GM13976 (cell line): Measurements from ENCODE around the gene SCNN1G.

Experiments
- DNase-seq: peaks from one replicate; pipeline ENCODE4 v3.0.0; 2012; ENCODE audit warnings: low spot score
- in situ Hi-C: fragments of 300-500 bp; cut with MboI; formaldehyde crosslinking; loops from one replicate; pipeline ENCODE4 v1.12.0; 2022; ENCODE audit warnings: low sequenced_read_pairs, mixed read lengths, inconsistent platforms; ENCODE audit not compliant: unreplicated experiment
- TF ChIP-seq, protein P1 (sequence below): IDR thresholded peaks from 2 replicates; pipeline ENCODE4 v1.5.1; 2012; ENCODE audit warnings: borderline replicate concordance, mild to moderate bottlenecking; ENCODE audit not compliant: insufficient read depth; ENCODE audit errors: extremely low read depth, missing control alignments, control extremely low read depth

SCNN1G gene

DNA sequence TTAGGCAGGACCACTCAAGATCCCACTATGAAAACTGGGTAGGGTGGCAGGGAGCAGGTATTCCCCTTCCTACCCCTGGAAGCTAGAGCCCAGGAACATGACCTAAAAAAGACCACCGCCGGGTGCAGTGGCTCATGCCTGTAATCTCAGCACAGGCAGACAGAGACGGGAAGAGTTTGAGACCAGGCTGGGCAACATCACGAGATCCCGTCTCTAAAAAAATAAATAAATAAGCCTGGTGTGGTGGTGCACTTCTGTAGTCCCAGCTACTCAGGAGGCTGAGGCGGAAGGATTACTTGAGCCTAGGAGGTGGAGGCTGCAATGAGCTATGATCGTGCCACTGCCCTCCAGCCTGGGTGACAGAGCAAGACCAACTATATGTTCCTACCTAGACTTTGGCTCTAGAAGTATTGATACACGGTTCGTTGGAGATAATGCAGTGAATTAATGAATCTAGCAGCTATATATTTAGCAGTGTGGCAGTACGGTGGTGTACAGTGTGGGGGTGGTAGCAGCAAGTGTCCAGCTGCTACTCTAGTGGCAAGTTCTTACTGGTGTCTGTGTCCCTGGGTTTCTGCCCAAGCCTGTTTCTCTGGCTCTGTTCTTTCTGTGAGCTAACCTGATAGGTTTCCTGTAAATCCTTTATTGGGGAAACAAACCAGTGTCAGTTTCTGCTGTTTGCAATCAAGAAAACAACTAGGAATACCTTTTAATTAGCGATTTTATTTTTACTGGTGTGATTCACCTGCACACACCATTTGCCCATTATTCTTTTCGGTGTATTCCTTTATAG lies 30.0 kb upstream of the SCNN1G start:
- DNase-seq, result no peak
- in situ Hi-C loops, result no loop called here
- TF ChIP-seq, protein P1, sequence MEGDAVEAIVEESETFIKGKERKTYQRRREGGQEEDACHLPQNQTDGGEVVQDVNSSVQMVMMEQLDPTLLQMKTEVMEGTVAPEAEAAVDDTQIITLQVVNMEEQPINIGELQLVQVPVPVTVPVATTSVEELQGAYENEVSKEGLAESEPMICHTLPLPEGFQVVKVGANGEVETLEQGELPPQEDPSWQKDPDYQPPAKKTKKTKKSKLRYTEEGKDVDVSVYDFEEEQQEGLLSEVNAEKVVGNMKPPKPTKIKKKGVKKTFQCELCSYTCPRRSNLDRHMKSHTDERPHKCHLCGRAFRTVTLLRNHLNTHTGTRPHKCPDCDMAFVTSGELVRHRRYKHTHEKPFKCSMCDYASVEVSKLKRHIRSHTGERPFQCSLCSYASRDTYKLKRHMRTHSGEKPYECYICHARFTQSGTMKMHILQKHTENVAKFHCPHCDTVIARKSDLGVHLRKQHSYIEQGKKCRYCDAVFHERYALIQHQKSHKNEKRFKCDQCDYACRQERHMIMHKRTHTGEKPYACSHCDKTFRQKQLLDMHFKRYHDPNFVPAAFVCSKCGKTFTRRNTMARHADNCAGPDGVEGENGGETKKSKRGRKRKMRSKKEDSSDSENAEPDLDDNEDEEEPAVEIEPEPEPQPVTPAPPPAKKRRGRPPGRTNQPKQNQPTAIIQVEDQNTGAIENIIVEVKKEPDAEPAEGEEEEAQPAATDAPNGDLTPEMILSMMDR, result no peak

DNA sequence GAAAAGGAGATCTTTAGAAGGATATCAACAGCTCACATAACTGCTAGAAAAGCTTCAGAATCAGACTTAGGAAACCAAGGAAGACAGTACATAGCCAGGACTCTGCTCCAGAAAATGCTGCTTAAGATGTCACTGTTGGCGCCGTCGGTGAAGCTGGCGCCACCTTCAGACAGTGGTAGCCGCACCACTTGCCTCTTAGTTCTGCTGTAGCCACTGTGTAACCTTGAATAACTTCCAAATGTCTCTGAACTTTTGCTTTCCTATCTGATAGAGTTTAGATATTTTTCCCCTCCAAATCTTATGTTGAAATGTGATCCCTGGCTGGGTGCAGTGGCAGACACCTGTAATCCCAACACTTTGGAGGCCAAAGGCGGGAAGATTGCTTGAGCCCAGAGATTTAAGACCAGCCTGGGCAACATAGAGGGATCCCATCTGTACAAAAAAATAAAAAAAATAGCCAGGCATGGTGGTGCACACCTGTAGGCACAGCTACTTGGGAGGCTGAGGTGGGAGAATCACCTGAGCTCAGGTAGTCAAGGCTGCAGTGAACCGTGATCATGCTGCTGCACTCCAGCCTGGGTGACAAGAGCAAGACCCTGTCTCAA lies 27.0 kb upstream of the SCNN1G start:
- no peak for DNase-seq
- in situ Hi-C loops, result no loop called here
- TF ChIP-seq, protein P1, result no peak

DNA sequence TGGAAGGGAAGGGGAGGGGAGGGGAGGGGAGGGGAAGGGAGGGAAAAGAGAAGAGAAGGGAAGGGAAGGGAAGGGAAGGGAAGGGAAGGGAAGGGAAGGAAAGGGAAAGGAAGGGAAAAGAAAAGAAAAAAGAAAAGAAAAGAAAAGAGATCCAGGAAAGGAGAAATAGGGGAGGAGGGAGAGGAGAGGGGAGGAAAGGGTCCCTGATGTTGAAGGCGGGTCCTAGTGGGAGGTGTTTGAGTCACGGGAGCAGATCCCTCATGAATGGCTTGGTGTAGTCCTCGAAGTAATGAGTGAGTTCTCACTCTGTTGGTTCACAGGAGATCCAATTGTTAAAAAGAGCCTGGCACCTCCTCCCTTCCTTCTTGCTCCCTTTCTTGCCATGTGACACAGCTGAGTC lies 26.4 kb upstream of the SCNN1G start:
- TF ChIP-seq, protein P1, result no peak
- no peak for DNase-seq
- in situ Hi-C loops, result no loop called here

DNA sequence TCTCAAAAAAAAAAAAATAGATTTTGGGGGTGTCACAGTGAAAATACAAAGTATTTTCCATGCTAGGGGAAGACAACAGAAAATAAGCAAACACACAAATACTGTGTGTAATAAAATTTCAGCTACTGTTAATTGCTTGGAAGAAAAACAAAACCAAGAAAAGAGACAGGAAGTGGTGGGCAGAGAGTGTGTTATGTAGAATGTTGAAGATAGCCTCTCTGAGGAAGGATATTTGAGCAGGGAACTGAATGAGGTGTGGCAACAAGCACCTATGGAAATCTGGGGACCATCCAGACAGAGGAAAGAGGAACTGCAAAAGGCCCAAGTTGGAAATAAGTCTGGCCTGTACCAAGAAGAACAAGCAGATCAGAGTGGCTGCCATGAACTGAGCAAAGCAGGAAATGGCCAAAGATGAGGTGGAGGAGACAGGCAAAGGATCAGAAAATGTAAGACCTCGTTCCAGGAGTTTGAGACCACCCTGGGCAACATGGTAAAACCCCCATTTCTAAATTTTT lies 25.5 kb upstream of the SCNN1G start:
- in situ Hi-C loops, result no loop called here
- TF ChIP-seq, protein P1, result no peak
- no peak for DNase-seq

DNA sequence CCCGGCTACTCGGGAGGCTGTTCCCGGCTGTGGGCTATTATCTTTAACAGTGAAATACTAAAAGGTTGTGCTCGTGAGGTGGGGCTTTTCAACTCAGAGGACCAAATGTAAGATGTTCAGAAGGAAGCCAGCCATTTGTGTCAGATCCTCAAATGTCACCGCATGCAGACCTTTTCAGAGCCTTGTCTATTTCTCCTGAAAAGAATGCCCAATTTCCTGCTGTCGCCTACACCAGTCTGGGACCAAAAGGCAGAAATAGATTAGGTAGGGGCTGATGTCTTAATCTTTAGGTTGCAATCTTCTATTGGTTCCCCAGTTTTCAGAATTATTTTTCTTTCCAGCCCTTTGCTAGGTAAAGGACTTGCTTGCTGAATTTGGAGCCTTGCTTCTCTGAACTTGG lies 24.4 kb upstream of the SCNN1G start:
- TF ChIP-seq, protein P1, result no peak
- in situ Hi-C loops, result no loop called here
- no peak for DNase-seq

DNA sequence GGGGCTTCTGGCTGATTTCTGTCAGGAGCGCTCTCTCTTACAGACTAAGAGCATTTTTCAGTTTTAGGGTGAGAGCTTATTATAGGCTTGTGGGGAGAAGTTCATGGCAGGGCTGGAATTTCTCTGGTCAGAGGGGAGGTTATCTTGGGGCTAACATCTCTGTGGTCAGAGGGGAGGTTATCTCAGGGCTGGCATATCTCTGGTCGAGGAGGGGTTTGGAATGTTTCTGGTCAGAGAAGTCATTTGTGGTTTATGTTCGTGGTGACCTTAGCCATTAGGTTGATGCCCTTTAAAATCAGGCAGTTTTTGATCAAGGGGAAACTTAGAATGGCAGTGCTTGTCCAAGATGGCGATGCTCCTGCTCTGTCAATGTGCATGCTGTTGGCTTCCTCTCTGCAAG lies 22.5 kb upstream of the SCNN1G start:
- in situ Hi-C loops, result no loop called here
- TF ChIP-seq, protein P1, result no peak
- DNase-seq, result no peak

DNA sequence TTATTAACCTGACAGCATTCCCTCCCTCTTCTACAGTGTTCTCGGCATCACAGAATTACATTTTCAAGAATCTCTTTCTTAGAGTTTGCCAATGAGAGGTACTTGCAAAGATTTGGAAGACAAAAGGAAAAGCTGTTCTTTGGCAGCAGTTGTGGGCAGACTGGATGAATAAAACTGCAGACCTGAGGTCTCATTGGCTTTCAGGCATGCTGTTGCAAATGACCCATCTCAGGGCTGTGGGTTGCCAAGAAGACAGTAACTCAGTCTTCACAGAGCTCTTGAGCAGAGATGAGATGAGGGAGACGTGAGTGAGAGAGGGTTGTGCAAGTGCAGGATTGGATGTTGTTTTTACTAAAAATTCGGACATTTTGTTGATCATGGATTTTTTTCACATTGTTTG lies 22.0 kb upstream of the SCNN1G start:
- TF ChIP-seq, protein P1, result no peak
- in situ Hi-C loops, result no loop called here
- DNase-seq, result no peak
